HG03066 (cell line): ENCODE data around the gene MTMR8.

Experiments used
- ATAC-seq: cut with Tn5 transposase; IDR thresholded peaks from one replicate; pipeline ENCODE4 v1.9.1; 2021; ENCODE audit warnings: low read depth; ENCODE audit not compliant: unreplicated experiment

MTMR8 gene

GRCh38 chrX:64321507-64321906, 73.7 kb downstream of the MTMR8 start:
- ATAC-seq: no peak

- no peak for ATAC-seq
Observed at GRCh38 chrX:64313624-64314023, 81.6 kb downstream of the MTMR8 start.

- ATAC-seq: no peak
Observed at GRCh38 chrX:64306712-64307111, 88.5 kb downstream of the MTMR8 start.

GRCh38 chrX:64291123-64291522, 104.1 kb downstream of the MTMR8 start:
- ATAC-seq: no peak

GRCh38 chrX:64265265-64265664, 130.0 kb downstream of the MTMR8 start:
- ATAC-seq: no peak

GRCh38 chrX:64230123-64230970, 164.9 kb downstream of the MTMR8 start, which contains the start of gene ASB12:
ASB12 (minus strand) TSS chrX:64230607; CDS start chrX:64225650, 4,957 bp downstream.
- ATAC-seq: no peak

- no peak for ATAC-seq
Observed at GRCh38 chrX:64229154-64229553, 166.1 kb downstream of the MTMR8 start.
